ENCODE data around the gene ABTB2. TPM values are rescaled to one million over a fixed set of nuclear protein-coding genes. Genes with fewer than 3 reads are reported as not detected.

Gene ABTB2
- polyA plus RNA-seq, 1 donor (not counting 4 experiments of a cell fraction or from before 2014, with no cell fraction given): 1.0 TPM

GRCh38 chr11:34252015-34252414 is 105.8 kb downstream of the ABTB2 start:
- Histone ChIP-seq H3K27ac (ENCODE audit: control insufficient read depth, insufficient read depth, low read length) (no peak overlapping the region), H3K79me2 (ENCODE audit: control insufficient read depth, insufficient read depth, low read length) (no peaks in the 10 kb centered on the region), H3K9me1 (ENCODE audit: control insufficient read depth, extremely low read depth, insufficient read depth, low read length) (no peaks in the 10 kb centered on the region), H3K9me3 (ENCODE audit: control insufficient read depth, low read depth, low read length) (no peaks in the 10 kb centered on the region), H3K4me3 (ENCODE audit: control insufficient read depth in 2 of 3, extremely low read depth in 1 of 3, insufficient read depth in 2 of 3, low read depth in 1 of 3, low read length in 3 of 3) (no peak overlapping the region), H3K4me2 (ENCODE audit: control insufficient read depth, extremely low read depth, insufficient read depth, low read depth, low read length) (peak overlapping the region; percentile 74), H2AFZ (ENCODE audit: control insufficient read depth, low read length) (no peak overlapping the region), H3K9ac (ENCODE audit: control insufficient read depth, extremely low read depth, insufficient read depth, low read length) (no peak overlapping the region), H3K36me3 (ENCODE audit: control insufficient read depth in 2 of 2, extremely low read depth in 1 of 2, insufficient read depth in 2 of 2, low read length in 2 of 2) (no peaks in the 10 kb centered on the region), H3K4me1 (ENCODE audit: control insufficient read depth, extremely low read depth, insufficient read depth, low read length) (peaks cover 27% of the 10 kb centered on the region), H3K27me3 (ENCODE audit: control insufficient read depth, extremely low read depth, insufficient read depth, low read length) (no peaks in the 10 kb centered on the region), H4K20me1 (ENCODE audit: control insufficient read depth, extremely low read depth, insufficient read depth, low read length) (peaks cover 2% of the 10 kb centered on the region)
- dilution Hi-C loops (cut with MboI; ENCODE audit: extremely low pct_ligation_motif_present, low sequenced_read_pairs): no loop called here
- no peak for FAIRE-seq
- TF ChIP-seq CTCF (optimal IDR thresholded peaks at IDR 0.05 in 1 of 3, IDR thresholded peaks at IDR 0.05 in 1 of 3, conservative IDR thresholded peaks at IDR 0.05 in 1 of 3; ENCODE audit: extremely low read depth in 1 of 3, insufficient read depth in 2 of 3, low read length in 3 of 3): no peak
- TF ChIP-seq EZH2 (IDR thresholded peaks at IDR 0.05; ENCODE audit: low read length): no peak
- DNase-seq (ENCODE audit: low read depth, low spot score): no peak

GRCh38 chr11:34251589-34251980 is 106.2 kb downstream of the ABTB2 start:
- no peaks in the 10 kb centered on the region for H3K27me3 ChIP-seq (ENCODE audit: control insufficient read depth, extremely low read depth, insufficient read depth, low read length)
- no peak for TF ChIP-seq CTCF (optimal IDR thresholded peaks at IDR 0.05 in 1 of 3, IDR thresholded peaks at IDR 0.05 in 1 of 3, conservative IDR thresholded peaks at IDR 0.05 in 1 of 3; ENCODE audit: extremely low read depth in 1 of 3, insufficient read depth in 2 of 3, low read length in 3 of 3)
- no peaks in the 10 kb centered on the region for H3K36me3 ChIP-seq (ENCODE audit: control insufficient read depth in 2 of 2, extremely low read depth in 1 of 2, insufficient read depth in 2 of 2, low read length in 2 of 2)
- H3K9me1 ChIP-seq (ENCODE audit: control insufficient read depth, extremely low read depth, insufficient read depth, low read length): no peaks in the 10 kb centered on the region
- peak overlapping the region; percentile 74 for H3K4me2 ChIP-seq (ENCODE audit: control insufficient read depth, extremely low read depth, insufficient read depth, low read depth, low read length)
- peak overlapping the region in 1 of 3 experiments; percentile 46 for H3K4me3 ChIP-seq (ENCODE audit: control insufficient read depth in 2 of 3, extremely low read depth in 1 of 3, insufficient read depth in 2 of 3, low read depth in 1 of 3, low read length in 3 of 3)
- no peak for DNase-seq (ENCODE audit: low read depth, low spot score)
- H3K4me1 ChIP-seq (ENCODE audit: control insufficient read depth, extremely low read depth, insufficient read depth, low read length): peaks cover 27% of the 10 kb centered on the region
- H3K27ac ChIP-seq (ENCODE audit: control insufficient read depth, insufficient read depth, low read length): peak overlapping the region; percentile 51
- H2AFZ ChIP-seq (ENCODE audit: control insufficient read depth, low read length): no peak overlapping the region
- peaks cover 2% of the 10 kb centered on the region for H4K20me1 ChIP-seq (ENCODE audit: control insufficient read depth, extremely low read depth, insufficient read depth, low read length)
- dilution Hi-C loops (cut with MboI; ENCODE audit: extremely low pct_ligation_motif_present, low sequenced_read_pairs): no loop called here
- H3K79me2 ChIP-seq (ENCODE audit: control insufficient read depth, insufficient read depth, low read length): no peaks in the 10 kb centered on the region
- no peak for FAIRE-seq
- H3K9me3 ChIP-seq (ENCODE audit: control insufficient read depth, low read depth, low read length): no peaks in the 10 kb centered on the region
- H3K9ac ChIP-seq (ENCODE audit: control insufficient read depth, extremely low read depth, insufficient read depth, low read length): peak overlapping the region; percentile 30

All from keratinocyte (primary cell).